ENCODE data around the gene TMEM127. TPM values are rescaled to one million over a fixed set of nuclear protein-coding genes. Genes with fewer than 3 reads are reported as not detected.

The TMEM127 gene
- polyA plus RNA-seq, 2 of the 4 experiments (the other 2 are of a cell fraction) = 31.9 to 38.7 TPM

- CTCF ChIA-PET = interaction anchor here (0.9 kb wide), 2 partner anchors 55 to 93 kb away, joined by 3 to 4 read pairs; no protein-coding TSS in a partner anchor
- POLR2A ChIA-PET = interaction anchor here (0.6 kb wide), 1 partner anchor 646 kb away, joined by 3 read pairs; no protein-coding TSS in a partner anchor
- peaks cover 61% of the 10 kb centered on the region for H3K4me1 ChIP-seq
- no peak for ATAC-seq
- peak overlapping the region; percentile 89 for H3K4me2 ChIP-seq
- no peaks in the 10 kb centered on the region for H3K9me3 ChIP-seq
- no peak for FAIRE-seq
- H3K4me3 ChIP-seq = no peak overlapping the region
- TF ChIP-seq RARB (CRISPR knock-in tag; IDR thresholded peaks at IDR 0.05) = no peak
- no peak for TF ChIP-seq FOSB (CRISPR knock-in tag; IDR thresholded peaks at IDR 0.05)
- no peak for TF ChIP-seq PHF8 (IDR thresholded peaks at IDR 0.05; ENCODE audit: borderline replicate concordance, low read depth)
- no peak for TF ChIP-seq NPAS2 (CRISPR knock-in tag; IDR thresholded peaks at IDR 0.05; ENCODE audit: borderline replicate concordance)
- TF ChIP-seq ZC3H11A (IDR thresholded peaks at IDR 0.05) = no peak
- TF ChIP-seq CTCF (IDR thresholded peaks at IDR 0.05) = no peak
- TF ChIP-seq KDM5A (IDR thresholded peaks at IDR 0.05) = no peak
- no peak for TF ChIP-seq RFX5 (IDR thresholded peaks at IDR 0.05)
- no peak for TF ChIP-seq TFCP2L1 (CRISPR knock-in tag; IDR thresholded peaks at IDR 0.05)
- no peak for TF ChIP-seq ESRRA (IDR thresholded peaks at IDR 0.05; ENCODE audit: borderline replicate concordance, low read length)
- no peak overlapping the region for H3K27ac ChIP-seq
- no peak for DNase-seq (ENCODE audit: low read depth in 1 of 2, low spot score in 1 of 2)
These were observed 59.9 kb downstream of the TMEM127 start for GRCh38 chr2:96205888-96206287.

GRCh38 chr2:96204836-96205624 lies 60.8 kb downstream of the TMEM127 start:
- TF ChIP-seq CBX2 (IDR thresholded peaks at IDR 0.05; ENCODE audit: borderline replicate concordance, low read depth) (no peak), CHD4 (IDR thresholded peaks at IDR 0.05; ENCODE audit: borderline replicate concordance) (no peak), ELK1 (IDR thresholded peaks at IDR 0.05; ENCODE audit: low read depth, low read length) (no peak), POLR2AphosphoS2 (conservative IDR thresholded peaks at IDR 0.05; ENCODE audit: low read length) (no peak), USF2 (IDR thresholded peaks at IDR 0.05) (no peak), FOSB (CRISPR knock-in tag; IDR thresholded peaks at IDR 0.05) (no peak), POLR2A (IDR thresholded peaks at IDR 0.05; ENCODE audit: low read length) (no peak), ZNF302 (CRISPR knock-in tag; IDR thresholded peaks at IDR 0.05) (no peak), NPAS2 (CRISPR knock-in tag; IDR thresholded peaks at IDR 0.05; ENCODE audit: borderline replicate concordance) (no peak), JUN (IDR thresholded peaks at IDR 0.05) (no peak)
- ATAC-seq (no peak), FAIRE-seq (no peak), DNase-seq (ENCODE audit: low read depth in 1 of 2, low spot score in 1 of 2) (no peak)
- peak overlapping the region; percentile 5 to 21; a peak in 4 of 6 replicates for H3K27ac ChIP-seq
- H3K4me1 ChIP-seq = peaks cover 67% of the 10 kb centered on the region
- POLR2A ChIA-PET = interaction anchor here (0.6 kb wide), 1 partner anchor 647 kb away, joined by 3 read pairs; no protein-coding TSS in a partner anchor
- 40% methylated on average over 6 of the region's 6 CpGs for WGBS (ENCODE audit: missing lambda C conversion rate)
- H3K9me3 ChIP-seq = no peaks in the 10 kb centered on the region
- H3K4me2 ChIP-seq = peak overlapping the region; percentile 89
- CTCF ChIA-PET = interaction anchor here (0.6 to 2.1 kb wide), 5 partner anchors 26 to 1038 kb away, joined by 3 to 8 read pairs (median 4); no protein-coding TSS in a partner anchor
- 0 out of 3 replicates have a peak overlapping the region, but pooled peaks have one; percentile 6 for H3K4me3 ChIP-seq

Measured in A549 (cell line).